Motor neuron (in vitro differentiated cells): ENCODE measurements around the gene ITPRIPL2. TPM values are rescaled to one million over a fixed set of nuclear protein-coding genes. Genes with fewer than 3 reads are reported as not detected.

Experiments used
- ATAC-seq, 8 experiments: fragments of 200-7000 bp; cut with Tn5 transposase; replicated peaks in 6 of 8; 2 replicates each; pipeline ENCODE4 v1.8.0; 2021; ENCODE audit warnings: mild to moderate bottlenecking in 8 of 8, moderate library complexity in 8 of 8
- H3K27ac ChIP-seq, 2 donors: fragments of 250-450 bp; sonication (Bioruptor Pico); 2 replicates each; pipeline ENCODE4 v1.9.0; 2021; ENCODE audit warnings: antibody characterized with exemption in 2 of 2, mild to moderate bottlenecking in 2 of 2, moderate library complexity in 1 of 2
- H3K4me1 ChIP-seq, 2 donors: fragments of 250-450 bp; sonication (Bioruptor Pico); replicated peaks in 1 of 2; 2 replicates each; pipeline ENCODE4 v1.6.1; 2021; ENCODE audit warnings: antibody characterized with exemption in 2 of 2, mild to moderate bottlenecking in 2 of 2, moderate library complexity in 1 of 2
- H3K4me3 ChIP-seq, 5 donors: fragments of 250-450 bp; sonication (Bioruptor Pico); 2 replicates each; pipeline ENCODE4 v1.9.0; 2021; ENCODE audit warnings: antibody characterized with exemption in 5 of 5, mild to moderate bottlenecking in 5 of 5, moderate library complexity in 4 of 5
- WGBS, 10 experiments: fragments of 450-650 bp; shearing (Covaris generic); methylation state at CpG; one replicate each; pipeline ENCODE4 v1.0.0; 2022; 5-methylcytosine and 5-hydroxymethylcytosine counted together
- in situ Hi-C, 9 experiments: fragments of 400-800 bp; cut with MboI; loops; one replicate each; pipeline ENCODE4 v1.15.0; 2021; ENCODE audit warnings: low sequenced_read_pairs in 9 of 9, low pct_unique_long_range_greater_than_20kb in 2 of 9; ENCODE audit not compliant: unreplicated experiment in 9 of 9
- total RNA-seq, 8 experiments: library from RNA; unstranded; fragments of 300-600 nt; gene quantifications; 2 replicates each; pipeline versions ENCODE4 v1.2.3 to v1.2.4, GENCODE V29; 2022

Gene ITPRIPL2
- total RNA-seq, 8 experiments from 2014 or later, result 1.3 to 29.3 (median 7.8) TPM

DNA sequence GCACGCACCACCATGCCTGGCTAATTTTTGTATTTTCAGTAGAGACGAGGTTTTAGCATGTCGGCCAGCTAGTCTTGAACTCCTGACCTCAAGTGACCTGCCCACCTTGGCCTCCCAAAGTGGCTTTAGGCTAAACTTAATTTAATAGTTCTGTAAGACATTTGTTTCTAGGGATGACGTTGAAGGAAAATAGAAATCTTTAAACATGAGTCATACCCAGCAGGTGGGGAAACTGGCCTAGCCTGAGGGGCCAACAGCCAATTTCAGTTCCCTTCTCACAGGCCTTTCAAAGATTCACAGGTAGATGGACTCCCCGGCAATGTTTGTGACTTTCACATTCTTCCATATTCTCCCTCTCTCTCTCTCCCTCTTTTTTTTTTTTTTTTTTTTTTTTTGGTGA lies 18.1 kb upstream of the ITPRIPL2 start:
- in situ Hi-C loops, result loop anchor here in 6 of 9 experiments (10.0 to 25.0 kb wide), 5 partner anchors 79 to 417 kb away; partner anchors contain the start of genes CCP110 (in 3 of the 6) and GDE1 (in 3 of the 6)
- Histone ChIP-seq H3K27ac (no peak overlapping the region), H3K4me1 (no peaks in the 10 kb centered on the region), H3K4me3 (no peak overlapping the region)
- WGBS, 10 experiments, result 71 to 100% (median 92%) methylated on average over 1 to 5 of the region's 5 CpGs; no CpG with 5 or more reads in 4 of the 10 experiments
- ATAC-seq, result no peak

DNA sequence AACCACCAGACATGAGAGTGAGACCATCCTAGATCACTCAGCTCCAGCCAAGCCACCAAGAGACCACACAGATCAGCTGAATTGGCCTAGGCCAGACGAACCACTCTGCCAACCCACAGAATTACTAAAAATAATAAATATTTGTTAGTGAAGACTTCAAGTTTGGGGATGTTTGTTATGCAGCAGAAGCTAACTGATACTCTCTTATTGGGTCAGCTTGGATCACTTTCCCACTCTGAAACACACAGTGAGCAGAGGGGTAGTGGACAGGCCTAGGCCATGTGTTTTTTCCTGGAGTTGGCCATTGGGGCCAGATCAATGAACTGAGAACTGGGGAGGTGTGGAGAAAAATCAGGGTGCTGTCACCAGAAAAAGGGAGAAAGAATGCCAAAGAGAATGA lies 15.6 kb upstream of the ITPRIPL2 start:
- 29 to 86% (median 54%) methylated on average over 1 of the region's 1 CpG; no CpG with 5 or more reads in 4 of the 10 experiments for WGBS, 10 experiments
- ATAC-seq, result no peak

DNA sequence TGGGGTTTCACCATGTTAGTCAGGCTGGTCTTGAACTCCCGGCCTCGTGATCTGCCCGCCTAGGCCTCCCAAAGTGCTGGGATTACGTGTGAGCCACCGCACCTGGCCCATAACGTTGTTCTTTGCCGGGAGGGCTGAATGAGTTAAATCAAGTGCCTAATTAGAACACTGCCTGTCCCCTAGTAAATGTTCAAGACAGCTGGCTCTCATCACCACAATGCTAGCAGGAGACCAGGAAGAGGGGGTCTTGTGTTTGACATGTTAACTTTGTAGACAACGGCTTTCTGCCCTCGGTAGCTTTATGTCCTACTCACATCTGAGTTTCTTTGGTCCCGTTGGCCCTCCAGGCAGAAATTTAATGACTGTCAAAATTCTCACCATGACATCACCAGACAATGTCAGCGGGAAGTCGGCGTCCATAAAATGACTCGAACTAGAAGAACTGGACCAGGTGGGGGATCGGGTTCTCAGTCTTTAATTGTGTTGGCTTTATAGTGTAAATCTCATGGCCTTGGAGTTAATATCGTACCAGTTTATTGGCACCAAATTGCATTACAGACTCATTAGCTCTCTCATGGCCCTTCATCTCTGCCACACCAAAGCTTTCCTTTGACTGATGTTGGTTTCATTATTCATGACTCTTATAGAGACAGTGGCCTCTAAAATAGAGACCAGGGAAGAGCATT lies 11.4 kb upstream of the ITPRIPL2 start:
- 7 to 86% (median 55%) methylated on average over 1 to 11 of the region's 16 CpGs; no CpG with 5 or more reads in 2 of the 10 experiments for WGBS, 10 experiments
- no peak for ATAC-seq
- no peak overlapping the region for H3K27ac ChIP-seq
- no peak overlapping the region for H3K4me3 ChIP-seq
- H3K4me1 ChIP-seq, result peaks cover 0 to 19% of the 10 kb centered on the region in 2 donors
- in situ Hi-C loops, result no loop called here

More for the DNA sequence above, 15.6 kb upstream of the ITPRIPL2 start:
- in situ Hi-C loops, result loop anchor here in 6 of 9 experiments (10.0 to 25.0 kb wide), 5 partner anchors 77 to 414 kb away; partner anchors contain the start of genes CCP110 (in 3 of the 6) and GDE1 (in 3 of the 6)
- Histone ChIP-seq H3K4me1 (no peaks in the 10 kb centered on the region), H3K4me3 (no peak overlapping the region), H3K27ac (no peak overlapping the region)

- Histone ChIP-seq H3K4me1 (peaks cover 0 to 19% of the 10 kb centered on the region in 2 donors), H3K4me3 (no peak overlapping the region), H3K27ac (no peak overlapping the region)
- in situ Hi-C loops, result no loop called here
- no peak for ATAC-seq
- 0 to 82% (median 63%) methylated on average over 1 to 4 of the region's 5 CpGs; no CpG with 5 or more reads in 6 of the 10 experiments for WGBS, 10 experiments
Observed at GRCh38 chr16:19104607-19105006, 9.2 kb upstream of the ITPRIPL2 start.

GRCh38 chr16:19105131-19105530 lies 8.6 kb upstream of the ITPRIPL2 start:
- Histone ChIP-seq H3K4me1 (peaks cover 0 to 19% of the 10 kb centered on the region in 2 donors), H3K4me3 (no peak overlapping the region), H3K27ac (no peak overlapping the region)
- in situ Hi-C loops, result no loop called here
- WGBS, 10 experiments, result 7 to 83% (median 70%) methylated on average over 1 to 4 of the region's 6 CpGs; no CpG with 5 or more reads in 1 of the 10 experiments
- no peak for ATAC-seq

- in situ Hi-C loops, result no loop called here
- peak in 2 of 8 experiments; percentile 26 to 40 for ATAC-seq
- Histone ChIP-seq H3K4me1 (peaks cover 0 to 19% of the 10 kb centered on the region in 2 donors), H3K4me3 (no peak overlapping the region), H3K27ac (no peak overlapping the region)
- 25 to 83% (median 57%) methylated on average over 1 to 8 of the region's 11 CpGs; no CpG with 5 or more reads in 2 of the 10 experiments for WGBS, 10 experiments
Observed at GRCh38 chr16:19105891-19106624, 7.7 kb upstream of the ITPRIPL2 start.

DNA sequence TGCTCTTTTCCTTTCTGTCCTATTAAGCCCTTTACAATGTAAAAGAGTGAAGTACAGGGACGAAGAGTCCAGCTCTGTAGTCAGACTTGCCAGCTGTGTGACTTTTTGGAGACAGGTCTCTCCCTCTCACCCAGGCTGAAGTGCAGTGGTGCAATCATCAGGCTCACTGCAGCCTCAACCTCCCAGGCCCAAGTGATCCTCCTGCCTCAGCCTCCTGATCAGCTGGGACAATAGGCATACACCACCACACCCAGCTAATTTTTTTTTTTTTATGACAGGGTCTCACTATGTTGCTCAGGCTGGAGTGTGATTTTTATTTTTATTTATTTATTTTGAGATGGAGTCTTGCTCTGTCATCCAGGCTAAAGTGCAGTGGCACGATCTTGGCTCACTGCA lies 7.1 kb upstream of the ITPRIPL2 start:
- WGBS, 10 experiments, result 71 to 100% (median 86%) methylated on average over 1 to 2 of the region's 2 CpGs; no CpG with 5 or more reads in 4 of the 10 experiments
- no peak overlapping the region for H3K27ac ChIP-seq
- no peak for ATAC-seq
- H3K4me1 ChIP-seq, result peaks cover 0 to 19% of the 10 kb centered on the region in 2 donors
- in situ Hi-C loops, result no loop called here
- H3K4me3 ChIP-seq, result no peak overlapping the region

GRCh38 chr16:19108409-19109287 lies 5.1 kb upstream of the ITPRIPL2 start:
- no peak for ATAC-seq
- WGBS, 10 experiments, result 70 to 100% (median 92%) methylated on average over 1 to 9 of the region's 9 CpGs; no CpG with 5 or more reads in 1 of the 10 experiments
- H3K4me1 ChIP-seq, result peaks cover 0 to 22% of the 10 kb centered on the region in 2 donors
- no peak overlapping the region for H3K4me3 ChIP-seq
- H3K27ac ChIP-seq, result no peak overlapping the region
- in situ Hi-C loops, result no loop called here

DNA sequence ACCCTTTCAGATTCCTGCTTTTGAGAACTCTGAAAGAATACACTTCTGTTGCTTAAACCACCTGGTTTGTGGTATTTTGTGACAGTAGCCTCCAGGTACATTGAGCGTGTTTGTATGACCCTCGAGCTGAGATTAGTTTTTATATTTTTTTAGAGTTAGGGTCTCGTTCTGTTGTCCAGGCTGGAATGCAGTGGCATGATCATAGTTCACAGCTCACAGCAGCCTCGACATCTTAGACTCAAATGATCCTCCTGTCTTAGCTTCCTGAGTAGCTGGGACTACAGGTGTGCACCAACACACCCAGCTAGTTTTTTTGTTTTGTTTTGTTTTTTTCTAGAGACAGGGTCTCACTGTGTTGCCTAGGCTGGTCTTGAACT lies 4.5 kb upstream of the ITPRIPL2 start:
- in situ Hi-C loops, result no loop called here
- ATAC-seq, result no peak
- Histone ChIP-seq H3K4me1 (peaks cover 0 to 24% of the 10 kb centered on the region in 2 donors), H3K4me3 (no peak overlapping the region), H3K27ac (no peak overlapping the region)
- WGBS, 10 experiments, result 74 to 100% (median 87%) methylated on average over 1 to 4 of the region's 4 CpGs; no CpG with 5 or more reads in 2 of the 10 experiments

GRCh38 chr16:19110537-19111360 lies 3.0 kb upstream of the ITPRIPL2 start:
- in situ Hi-C loops, result no loop called here
- WGBS, 10 experiments, result 57 to 100% (median 88%) methylated on average over 1 to 2 of the region's 4 CpGs; no CpG with 5 or more reads in 4 of the 10 experiments

GRCh38 chr16:19112099-19112407 lies 1.7 kb upstream of the ITPRIPL2 start:
- in situ Hi-C loops, result no loop called here
- Histone ChIP-seq H3K4me3 (no peak overlapping the region), H3K27ac (no peak overlapping the region), H3K4me1 (peaks cover 0 to 10% of the 10 kb centered on the region in 2 donors)
- WGBS, 10 experiments, result 80 to 100% (median 90%) methylated on average over 1 to 2 of the region's 2 CpGs; no CpG with 5 or more reads in 5 of the 10 experiments
- no peak for ATAC-seq

More at GRCh38 chr16:19110537-19111360, 3.0 kb upstream of the ITPRIPL2 start:
- Histone ChIP-seq H3K4me1 (peaks cover 0 to 18% of the 10 kb centered on the region in 2 donors), H3K27ac (no peak overlapping the region), H3K4me3 (no peak overlapping the region)
- no peak for ATAC-seq
